AG08395 (cell line): ENCODE measurements around the gene ZNF609.

Experiments used
- DNase-seq: peaks from one replicate; pipeline ENCODE4 v3.0.0; 2012; ENCODE audit warnings: mixed read lengths, low spot score

The ZNF609 gene

DNA sequence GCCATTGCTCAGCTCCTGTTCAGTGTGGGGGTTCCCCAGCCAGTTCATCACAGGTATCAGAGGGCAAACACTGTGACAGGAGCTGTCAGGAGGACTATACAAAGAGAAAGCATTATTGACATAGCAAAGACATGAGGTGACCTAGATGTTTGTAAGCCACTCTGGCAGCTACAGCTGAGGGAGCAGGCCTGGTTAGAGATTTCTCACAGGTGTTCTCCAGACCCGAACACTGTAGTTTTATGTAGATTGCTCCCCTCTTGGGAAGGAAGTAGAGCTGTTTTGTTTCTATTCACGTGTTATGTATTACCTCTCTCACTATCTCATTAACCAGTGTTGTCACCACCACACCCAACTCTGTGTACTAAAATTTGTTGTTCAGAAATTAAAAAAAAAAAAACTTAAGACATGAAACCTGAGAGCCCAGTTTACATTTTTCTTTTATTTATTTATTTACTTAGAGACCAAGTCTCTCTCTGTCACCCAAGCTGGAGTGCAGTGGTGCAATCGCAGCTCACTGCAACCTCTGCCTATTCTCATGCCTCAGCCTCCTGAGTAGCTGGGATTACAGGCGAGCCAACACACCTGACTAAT lies 191.3 kb downstream of the ZNF609 start:
- DNase-seq = no peak

DNA sequence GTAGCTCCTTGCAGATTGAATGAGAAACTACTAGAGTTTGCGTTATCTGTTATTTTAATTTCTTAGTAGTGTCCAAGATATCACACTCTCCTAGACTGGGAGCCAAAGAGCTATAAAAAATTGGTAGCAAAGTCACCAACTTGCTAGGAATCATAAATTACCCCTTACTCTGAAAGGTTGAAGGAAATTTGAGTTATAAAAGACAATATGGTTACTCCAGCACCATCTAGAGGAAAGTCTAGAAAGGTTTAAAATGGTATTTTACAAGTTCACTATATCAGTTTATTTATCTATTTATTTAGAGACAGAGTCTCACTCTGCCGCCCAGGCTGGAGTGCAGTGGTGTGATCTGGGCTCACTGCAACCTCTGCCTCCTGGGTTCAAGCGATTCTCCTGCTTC lies 193.4 kb downstream of the ZNF609 start:
- DNase-seq = peak; percentile 28

DNA sequence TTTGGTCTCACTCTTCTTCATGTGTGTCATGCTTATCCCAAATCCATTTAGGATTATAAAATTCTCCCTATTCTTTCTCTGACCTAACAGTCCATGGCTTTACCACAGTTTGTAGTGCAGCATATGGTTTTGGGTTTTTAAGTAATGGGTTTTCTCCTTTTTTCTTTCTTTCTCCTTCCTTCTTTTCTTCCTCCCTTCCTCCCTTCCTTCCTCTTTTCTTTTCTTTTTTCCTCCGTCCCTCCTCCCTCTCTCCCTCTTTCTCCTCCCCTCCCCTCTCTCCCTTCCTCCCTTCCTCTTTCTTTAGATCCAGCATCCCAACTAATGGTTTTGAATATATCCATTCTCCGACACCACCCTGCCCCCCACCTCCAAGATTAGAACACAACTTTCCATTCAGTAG lies 196.1 kb downstream of the ZNF609 start:
- DNase-seq = no peak

DNA sequence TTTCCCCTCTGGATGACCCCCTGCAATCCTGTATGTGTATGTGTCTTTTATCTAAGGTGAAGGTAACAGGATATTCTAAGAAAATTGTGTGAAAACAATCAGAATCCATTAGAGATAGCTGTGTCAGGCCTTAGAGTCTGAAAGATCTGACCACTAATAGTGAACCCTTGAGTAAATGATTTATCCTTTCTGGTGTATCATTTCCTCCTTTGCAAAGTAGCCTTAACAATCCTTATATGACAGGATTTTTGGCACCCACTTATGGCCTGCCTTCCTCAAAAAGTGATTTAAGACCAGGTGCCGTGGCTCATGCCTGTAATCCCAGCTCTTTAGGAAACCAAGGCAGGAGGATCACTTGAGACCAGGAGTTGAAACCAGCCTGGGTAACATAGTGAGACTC lies 204.8 kb downstream of the ZNF609 start:
- DNase-seq = no peak

DNA sequence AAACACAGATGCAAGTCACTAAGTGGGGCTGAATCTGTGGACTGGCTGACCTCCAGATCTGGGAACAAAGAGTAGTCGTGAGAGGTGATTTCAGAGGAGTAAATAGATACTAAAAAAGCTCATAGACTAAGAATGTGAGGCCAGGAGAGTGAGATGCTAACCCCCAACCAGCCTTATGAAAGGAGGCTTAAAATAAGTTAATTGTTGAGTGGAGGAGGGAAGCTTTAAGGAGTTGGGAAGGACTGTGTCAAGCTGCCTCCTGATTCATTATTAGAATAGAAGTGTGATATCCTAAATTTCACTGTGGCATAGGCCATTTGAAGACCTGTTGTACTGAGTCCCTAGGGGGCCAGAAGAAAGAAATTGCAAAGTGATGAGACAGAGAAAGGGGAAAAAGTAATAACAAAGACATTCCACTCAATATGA lies 207.4 kb downstream of the ZNF609 start:
- DNase-seq = peak; percentile 38

DNA sequence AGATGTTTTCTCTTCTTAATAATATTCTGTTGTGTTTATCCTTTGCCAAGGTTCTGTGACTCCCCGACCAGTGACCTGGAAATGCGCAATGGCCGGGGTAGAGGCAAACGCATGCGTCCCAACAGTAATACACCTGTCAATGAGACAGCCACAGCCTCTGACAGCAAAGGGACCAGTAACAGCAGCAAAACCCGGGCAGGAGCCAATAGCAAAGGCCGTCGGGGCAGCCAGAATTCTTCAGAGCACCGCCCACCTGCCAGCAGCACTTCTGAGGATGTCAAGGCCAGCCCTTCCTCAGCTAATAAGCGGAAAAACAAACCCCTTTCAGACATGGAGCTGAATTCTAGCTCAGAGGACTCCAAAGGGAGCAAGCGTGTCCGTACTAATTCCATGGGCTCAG lies 213.5 kb downstream of the ZNF609 start:
- DNase-seq = no peak

DNA sequence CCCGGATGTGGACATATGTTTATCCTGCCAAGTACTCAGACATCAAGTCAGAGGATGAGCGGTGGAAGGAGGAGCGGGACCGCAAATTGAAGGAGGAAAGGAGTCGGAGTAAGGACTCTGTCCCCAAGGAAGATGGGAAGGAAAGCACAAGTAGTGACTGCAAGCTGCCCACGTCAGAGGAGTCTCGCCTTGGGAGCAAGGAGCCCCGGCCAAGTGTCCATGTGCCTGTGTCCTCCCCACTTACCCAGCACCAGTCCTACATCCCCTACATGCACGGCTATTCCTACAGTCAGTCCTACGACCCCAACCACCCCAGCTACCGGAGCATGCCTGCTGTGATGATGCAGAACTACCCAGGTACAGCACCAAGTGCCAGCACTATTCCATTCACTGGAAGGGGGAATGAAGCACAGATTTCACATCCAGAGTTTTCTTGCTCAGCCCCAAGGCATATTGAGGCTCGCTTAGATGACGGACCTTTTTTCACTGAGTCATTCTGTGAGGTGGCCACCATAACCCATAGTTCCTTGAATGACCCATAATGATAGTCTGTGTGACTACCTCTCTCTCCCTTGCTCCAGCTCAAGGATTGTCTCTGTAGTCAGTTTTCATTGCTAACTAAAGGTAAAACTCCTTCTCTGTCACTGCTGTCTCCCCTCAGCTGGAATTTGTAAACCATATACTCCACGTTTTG lies 217.9 kb downstream of the ZNF609 start:
- no peak for DNase-seq

DNA sequence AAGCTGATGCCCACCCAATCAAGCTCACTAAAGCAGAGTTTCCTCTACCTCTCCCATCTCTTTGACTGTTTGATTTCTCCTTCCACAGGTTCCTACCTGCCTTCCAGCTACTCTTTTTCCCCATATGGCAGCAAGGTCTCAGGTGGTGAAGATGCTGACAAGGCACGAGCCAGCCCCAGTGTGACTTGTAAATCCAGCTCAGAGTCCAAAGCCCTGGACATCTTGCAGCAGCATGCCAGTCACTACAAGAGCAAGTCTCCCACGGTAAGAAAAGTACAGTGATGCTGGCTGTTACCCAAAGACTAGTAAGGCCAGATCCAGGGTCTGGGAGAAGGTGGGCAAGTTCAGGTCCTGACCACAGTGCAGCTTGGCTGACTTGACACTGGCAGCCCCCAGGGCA lies 219.7 kb downstream of the ZNF609 start:
- DNase-seq = no peak

DNA sequence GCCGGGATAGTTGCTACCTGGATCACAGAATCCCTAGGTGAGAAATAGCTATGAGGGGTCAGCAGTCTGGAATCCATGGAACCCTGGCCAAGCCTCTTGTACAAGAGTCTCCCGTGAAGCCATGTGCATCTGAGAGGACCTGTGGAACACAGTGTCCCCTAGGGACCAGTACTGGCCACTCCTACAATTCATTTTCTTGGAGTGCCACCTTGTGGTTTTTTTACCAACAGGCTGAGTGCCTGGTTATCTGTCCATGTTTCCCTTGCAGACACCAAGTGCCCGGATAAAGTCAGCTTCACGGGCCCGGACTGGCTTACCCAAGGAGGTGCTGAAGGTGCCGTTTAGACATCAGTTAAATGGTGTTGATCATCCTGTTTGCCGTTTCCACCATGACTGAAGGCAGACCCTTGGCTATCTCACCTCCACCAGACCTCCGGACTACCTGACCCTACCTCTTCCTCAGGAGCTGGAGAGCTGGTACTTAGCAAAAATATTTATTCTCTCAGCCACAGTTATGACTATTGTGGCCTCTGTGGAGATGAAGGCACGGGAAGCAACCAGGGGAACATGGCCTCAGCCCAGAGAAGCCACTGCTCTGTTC lies 221.1 kb downstream of the ZNF609 start:
- DNase-seq = peak; percentile 80

DNA sequence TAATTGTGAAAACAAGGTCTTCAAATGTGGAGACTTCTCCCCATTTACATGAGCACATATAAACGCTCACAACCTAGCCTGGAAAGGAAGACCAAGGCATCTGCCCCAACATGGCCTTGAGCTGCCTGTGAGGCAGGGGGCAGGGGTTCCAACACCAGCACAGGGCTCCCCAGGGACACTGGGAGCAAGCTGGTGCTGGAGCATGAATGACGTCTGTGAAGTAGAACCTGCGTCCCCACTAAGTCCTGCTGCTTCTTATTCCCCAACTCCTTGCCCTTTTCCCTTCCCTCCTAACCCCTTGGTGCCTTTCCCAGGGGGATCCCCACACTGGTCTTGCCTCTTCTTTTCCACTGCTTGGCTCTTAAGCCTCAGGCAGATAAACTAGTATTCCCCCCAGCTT lies 221.9 kb downstream of the ZNF609 start:
- DNase-seq = no peak

DNA sequence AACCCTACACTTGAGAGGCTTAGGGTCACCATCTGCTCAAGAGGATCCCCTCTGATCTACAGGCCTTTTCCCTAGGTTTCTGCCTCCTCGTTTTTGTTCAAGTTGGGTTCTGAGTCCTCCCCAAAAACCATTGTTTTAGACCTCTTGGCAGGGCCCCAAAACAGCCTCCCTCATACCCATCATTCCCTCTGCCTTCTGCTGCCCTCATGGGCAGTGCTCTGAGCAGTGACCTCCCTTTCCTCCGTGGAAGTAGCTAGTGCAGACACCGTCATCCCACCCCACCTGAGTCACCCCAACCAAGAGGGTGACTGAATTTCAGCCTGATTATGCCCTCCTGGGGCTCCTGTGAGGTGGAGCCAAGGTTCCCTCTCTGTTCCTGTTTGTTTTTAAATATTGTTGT lies 223.0 kb downstream of the ZNF609 start:
- DNase-seq = no peak

DNA sequence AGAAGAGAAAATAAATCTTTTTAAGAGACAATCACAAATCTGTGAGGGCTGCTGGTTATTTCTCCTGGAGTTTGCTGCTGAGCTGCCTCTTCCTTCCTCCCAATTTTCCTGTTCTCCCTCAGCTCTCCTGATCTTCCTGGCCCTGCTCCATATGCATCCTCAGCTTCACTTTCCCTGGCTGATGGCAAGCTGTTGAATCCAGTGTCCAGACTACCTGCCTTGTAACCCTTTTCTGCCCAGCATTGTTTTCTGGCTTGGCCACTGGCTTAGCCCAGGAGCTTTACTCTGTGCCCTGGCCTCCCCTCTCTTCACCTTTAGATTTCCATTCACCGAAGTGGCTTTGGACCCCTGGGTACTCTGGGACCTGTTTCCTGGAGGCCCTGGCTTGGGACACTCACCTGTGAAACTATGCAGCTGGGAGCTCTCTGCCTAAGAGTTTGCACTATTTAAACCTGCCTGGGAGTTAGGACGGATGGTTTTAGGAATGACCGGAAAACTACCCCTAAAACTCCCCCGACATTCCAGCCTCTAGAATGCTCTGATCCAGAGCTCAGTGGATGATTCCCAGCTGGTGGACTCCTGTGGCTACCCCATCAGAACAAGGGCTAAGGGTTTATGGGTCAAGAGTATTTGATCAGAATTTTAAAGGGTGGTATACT lies 225.0 kb downstream of the ZNF609 start:
- DNase-seq = no peak

DNA sequence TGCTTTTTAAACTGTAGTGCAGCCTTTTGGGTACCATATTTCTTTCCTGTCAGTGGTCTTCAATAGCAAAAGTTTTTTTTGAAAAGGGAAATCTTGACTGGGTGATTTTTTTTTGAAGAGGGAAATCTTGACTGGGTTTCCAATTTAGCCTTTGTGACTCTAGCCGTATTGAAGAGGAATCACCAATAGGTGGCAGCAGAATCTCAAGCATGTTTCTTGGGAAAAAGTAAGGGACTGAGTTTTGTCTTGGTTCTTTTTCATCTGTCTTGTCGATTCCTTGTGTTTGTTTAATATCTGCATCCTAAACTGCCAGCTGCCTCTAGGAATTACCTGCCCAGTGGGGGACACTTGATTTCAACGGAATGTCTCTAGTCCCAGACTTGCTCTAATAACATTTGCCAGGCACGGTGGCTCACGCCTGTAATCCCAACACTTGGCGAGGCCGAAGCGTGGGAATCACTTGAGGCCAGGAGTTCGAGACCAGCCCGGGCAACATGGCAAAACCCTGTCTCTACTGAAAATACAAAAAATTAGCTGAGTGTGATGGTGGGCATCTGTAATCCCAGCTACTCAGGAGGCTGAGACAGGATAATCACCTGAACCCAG lies 225.9 kb downstream of the ZNF609 start:
- DNase-seq = peak; percentile 63

DNA sequence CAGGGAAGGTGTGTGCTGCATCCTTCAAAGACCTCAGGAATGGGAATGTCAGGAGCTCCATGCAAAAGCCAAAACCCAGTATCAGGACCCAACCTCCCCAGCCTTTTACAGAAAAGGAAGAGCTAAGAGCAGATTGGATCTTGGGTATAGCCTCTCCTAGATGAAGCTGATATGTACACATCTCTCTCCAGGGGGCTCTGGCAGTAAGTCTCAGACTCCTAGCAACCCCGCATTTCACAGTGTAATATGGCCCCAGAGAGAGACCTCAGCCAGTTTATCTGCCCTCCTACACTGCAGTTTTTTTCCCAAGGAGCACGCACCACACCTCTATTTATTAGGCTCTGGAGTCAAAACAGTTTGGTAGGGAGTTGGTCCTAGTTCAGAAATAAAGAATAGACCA lies 226.8 kb downstream of the ZNF609 start:
- DNase-seq = no peak

DNA sequence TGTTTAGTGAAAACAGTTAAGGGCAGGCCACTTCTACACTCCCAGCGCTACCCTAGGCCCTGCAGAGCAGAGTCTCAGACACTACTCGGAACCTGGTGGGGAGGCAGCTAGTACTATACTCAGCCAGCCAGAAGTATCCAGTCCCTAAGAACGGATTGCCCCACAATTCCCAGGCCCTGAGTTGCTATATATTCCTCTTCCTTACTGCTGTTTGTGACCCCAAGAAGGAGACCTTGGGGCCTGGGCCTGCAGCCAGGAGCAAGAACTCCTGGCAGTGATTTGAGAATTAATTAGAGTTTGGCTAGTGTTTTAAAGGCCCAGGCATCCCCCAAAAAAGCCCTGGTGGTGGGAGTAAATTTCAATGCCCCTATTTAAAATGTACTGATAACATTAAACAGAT lies 227.3 kb downstream of the ZNF609 start:
- no peak for DNase-seq

DNA sequence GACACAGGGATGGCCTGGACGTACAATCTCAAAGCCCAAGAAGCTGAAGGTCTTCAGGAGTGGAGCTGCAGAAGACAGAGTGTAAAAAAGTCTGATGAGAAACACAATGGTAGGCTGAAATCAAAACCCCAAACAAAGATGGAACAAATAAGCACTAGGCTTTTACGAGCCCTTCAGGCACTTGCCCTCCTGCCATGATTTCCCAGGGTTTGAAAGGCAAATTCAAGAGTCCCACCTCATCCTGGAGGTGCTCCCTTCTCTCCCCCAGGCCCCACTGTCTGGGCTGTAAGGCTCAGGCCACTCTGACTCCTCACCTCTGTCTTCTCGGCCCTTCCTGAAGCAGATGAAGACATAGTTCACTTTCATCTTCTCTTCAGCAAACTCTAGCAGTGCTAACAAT lies 228.4 kb downstream of the ZNF609 start:
- no peak for DNase-seq

DNA sequence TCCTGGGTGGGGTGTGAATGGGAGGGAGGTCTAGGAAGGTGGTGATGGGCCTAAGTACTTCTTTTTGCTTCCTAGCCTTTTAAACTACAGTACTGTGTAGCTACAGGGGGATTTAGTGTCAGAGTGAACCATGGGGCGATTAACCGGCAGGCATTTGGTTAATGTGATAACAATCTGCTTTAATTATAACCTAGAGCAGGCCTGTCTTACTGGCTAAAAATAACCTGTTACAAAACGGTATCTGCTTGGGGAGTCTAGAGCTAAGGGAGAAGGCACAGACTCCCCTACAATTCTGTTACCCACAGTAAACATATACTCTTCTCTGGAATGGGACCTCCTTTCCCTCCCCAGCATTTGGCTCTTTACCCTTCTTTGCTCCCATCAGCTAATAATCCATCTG lies 229.6 kb downstream of the ZNF609 start:
- no peak for DNase-seq

DNA sequence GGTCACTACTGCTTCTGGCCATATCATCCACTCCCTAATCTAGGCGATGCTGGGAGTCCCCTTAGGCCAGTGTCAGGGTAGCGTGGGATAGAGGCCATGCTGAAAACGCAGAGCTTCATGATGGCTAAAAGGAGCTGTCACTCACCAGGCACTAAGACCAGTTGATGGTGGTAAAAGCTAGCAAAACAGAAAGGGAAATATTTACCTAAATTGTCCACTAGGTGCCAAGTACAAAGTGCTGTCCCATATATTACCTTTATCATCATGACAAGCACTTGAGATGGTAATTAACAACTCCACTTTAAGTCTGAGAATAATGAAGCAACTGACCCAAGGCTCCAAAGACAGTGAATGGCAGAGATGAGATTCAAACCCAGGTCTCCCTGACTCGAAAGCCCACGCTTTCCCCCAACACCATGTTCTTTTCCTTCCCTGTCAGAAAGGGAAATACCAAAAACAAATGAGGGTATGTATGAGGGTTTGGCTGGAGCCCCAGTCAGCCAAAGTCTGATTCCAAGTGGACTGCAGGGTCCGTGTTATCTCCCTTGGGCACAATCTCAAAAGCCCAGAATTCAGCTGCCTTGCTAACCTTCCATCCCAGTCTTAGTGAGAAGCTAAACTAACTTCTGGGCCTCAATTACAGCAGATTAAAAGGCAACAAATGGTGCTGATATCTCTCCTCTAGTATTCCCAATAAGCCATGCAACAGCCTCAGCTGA lies 230.4 kb downstream of the ZNF609 start:
- DNase-seq = no peak

DNA sequence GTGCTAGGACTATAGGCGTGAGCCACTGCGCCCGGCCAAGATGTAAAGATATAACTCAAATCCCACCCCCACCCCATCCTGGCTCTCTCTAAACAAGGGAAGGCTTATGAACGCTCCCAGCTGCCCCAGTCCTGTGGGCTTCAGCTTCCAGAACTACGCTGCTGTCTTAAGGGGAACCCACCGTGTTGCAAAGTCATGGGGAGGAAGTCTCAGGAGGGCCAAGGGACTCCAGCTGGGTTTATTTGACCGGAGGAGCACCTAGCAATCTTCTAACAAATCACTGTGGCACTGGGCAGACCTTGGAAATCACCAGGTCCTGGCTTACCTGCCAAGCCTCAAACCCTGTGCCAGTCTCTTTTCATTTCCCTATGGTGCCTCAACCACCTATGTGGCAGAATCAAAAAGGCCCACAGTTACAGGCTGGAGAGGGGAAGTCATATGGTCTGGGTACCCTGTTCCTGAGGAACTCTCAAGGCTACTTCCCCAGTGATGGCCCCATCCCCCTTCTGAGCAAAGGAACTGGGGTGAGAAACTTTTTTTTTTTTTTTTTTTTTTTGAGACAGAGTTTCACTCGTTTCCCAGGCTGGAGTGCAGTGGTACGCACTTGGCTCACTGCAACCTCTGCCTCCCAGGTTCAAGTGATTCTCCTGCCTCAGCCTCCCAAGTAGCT lies 231.7 kb downstream of the ZNF609 start:
- no peak for DNase-seq

DNA sequence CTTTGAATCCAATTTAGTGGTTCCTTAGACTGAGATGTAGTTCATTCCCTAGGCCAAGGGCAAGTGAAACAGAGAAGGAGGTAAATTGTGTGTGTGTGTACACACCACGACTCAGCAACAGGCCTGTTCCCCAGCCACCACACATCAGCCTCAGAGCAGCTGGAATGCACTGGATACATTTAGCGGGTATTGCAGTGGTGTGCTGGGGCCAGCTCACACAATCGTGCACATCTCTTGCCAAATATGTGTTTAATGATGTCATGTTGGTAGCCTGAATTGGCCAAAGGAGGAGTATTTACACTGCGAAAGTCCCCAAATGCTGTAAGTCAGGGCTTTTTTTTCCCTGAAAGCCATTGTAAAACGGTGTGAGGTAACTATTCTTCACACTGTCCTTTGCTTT lies 232.8 kb downstream of the ZNF609 start:
- DNase-seq = peak; percentile 85

DNA sequence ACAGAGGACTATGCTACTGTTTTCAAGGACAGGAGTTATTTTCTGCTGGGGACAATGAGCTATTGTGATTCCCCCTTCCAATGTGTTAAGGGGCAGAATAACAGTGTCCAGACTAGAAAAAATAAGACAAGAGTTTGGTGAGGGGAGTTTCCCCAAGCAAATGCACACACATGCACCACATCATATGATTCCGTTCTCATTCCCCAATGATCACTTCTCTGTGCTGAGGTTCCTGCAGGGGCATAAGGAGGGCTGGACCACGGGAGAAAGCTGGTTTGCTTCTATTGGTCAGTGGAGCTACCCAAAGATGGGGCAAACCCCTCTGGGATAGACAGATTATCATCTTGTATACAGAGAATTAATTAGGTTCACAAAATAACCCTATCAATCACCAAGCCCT lies 234.4 kb downstream of the ZNF609 start:
- no peak for DNase-seq

DNA sequence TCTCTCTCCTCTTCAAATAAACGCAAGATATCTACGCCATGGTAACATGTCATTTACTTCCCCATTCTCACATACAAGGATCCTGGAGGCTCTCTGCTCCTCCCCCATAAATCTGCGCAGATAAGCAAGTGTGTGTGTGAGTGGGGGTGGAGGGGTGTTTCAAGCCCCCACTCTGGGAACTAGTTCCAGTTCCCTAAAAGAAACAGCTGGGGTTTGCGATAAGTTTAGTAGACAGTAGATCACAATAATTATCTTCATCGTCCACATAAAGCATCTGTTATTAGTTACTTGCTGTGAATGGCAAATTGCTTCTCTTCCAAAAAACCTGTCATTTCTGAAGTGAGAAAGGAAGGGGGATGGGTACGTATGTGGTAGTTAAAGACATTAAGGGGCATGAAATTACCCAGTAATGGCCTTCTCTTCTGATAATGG lies 235.2 kb downstream of the ZNF609 start:
- no peak for DNase-seq
